Activated CD8-positive, alpha-beta memory T cell treated with anti-CD3 and anti-CD28 coated beads for 1 hour (primary cell): ENCODE data around the gene SLC50A1.

Experiments
- DNase-seq, 2 donors: peaks; one replicate each; pipeline ENCODE4 v3.0.0-alpha.2; 2020; ENCODE audit warnings: low read depth in 1 of 2; ENCODE audit errors: extremely low read depth in 1 of 2

Gene SLC50A1

DNA sequence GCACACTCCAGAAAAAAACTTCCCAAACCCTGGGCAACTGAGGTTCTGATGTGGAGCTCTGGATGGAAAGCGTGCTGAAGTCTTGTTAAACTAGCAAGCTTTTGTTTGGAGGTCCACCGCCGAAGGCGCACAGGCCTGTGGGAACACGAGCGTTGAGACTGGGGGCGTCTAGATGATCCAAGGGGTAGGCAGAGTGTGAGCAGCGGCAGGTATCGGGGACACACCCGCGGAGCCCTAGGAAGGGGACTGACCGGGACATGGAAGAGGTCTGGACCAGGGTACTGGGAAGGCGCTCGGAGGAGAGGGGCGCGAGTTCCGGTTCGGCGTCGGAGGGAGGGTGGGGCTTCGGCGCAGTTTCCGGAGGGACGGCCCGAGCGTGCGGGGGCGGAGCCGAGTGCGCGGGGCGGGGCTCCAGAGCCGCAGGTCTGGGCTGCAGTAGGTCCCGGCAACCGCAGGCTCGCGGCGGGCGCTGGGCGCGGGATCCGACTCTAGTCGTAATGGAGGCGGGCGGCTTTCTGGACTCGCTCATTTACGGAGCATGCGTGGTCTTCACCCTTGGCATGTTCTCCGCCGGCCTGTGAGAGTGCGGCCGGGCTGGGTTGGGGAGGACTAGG lies at the start of gene SLC50A1:
TSS of gene SLC50A1 (plus strand) at position 438 of the 614 bp plus-strand sequence. CDS start at position 498, 60 bp downstream.
- peak; percentile 70 to 89 for DNase-seq

DNA sequence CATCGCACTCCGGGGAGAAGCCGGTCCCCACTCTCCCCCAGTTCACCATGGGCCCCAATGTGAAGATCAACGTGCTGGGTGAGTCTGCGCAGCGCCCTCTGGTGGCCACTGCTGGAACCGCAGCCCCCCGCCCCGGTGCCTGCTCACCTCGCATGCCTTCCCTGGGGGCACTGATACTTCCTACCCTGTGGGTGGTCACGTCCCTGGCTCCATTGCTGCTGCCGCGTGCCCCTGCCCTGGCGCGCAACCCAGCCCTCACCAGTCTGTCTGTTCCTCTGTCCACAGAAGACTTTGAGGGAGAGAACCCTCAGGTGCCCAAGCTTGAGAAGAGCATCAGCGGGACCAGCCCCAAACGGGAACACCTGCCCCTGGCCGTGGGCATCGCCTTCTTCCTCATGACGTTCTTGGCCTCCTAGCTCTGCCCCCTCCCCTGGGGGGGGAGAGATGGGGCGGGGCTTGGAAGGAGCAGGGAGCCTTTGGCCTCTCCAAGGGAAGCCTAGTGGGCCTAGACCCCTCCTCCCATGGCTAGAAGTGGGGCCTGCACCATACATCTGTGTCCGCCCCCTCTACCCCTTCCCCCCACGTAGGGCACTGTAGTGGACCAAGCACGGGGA lies 49.4 kb upstream of the SLC50A1 start:
- peak; percentile 49 to 70 for DNase-seq

- no peak for DNase-seq
Measured at GRCh38 chr1:155086856-155087535, 48.7 kb upstream of the SLC50A1 start.

DNA sequence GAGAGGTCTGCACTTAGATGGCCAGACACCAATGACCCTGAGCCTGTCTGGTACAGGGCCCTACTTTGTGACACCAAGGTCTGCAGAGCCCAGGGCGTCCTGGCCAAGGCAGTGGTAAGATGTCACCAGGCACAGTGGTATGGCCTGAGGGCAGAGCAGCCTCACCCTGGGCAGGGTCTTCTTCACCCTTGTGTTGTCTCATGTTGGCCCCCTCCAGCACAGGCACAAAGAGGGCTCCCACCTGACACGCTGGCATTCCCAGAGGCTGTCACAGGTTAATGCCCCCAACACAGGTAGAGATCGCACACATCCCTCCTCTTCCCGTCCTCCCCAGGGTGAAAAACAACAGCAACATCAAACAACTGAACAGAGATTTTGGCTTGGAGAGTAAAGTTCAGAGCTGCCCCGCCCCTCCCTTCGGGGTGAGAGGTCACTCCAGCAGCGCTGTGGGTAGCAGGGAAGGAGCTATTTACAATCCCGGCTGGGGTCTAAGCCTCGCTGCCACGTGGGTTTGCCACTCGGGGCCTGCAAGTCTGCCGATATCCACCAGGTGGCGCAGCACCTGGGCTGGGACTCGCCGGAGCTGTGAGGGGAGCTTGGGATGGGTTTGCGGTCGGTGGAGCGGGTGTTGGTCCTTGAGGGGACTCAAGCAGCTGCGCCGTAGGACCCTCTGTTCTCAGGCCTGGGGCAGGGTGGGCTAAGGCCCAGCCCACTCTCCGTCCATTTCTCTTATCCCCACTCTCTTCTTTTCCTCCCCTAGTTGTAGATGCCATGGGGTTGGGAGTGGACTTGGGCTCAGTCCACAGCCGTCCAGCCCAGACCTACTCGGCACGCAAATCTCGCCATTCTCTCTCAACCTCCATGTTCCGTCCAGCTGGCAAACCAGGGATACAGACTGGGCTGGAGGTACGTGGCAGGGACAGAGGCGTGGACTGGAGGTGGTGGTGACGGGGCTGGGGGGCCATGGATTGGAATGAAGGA lies 44.3 kb upstream of the SLC50A1 start:
- DNase-seq = peak; percentile 34 to 68

GRCh38 chr1:155092131-155092530 lies 43.5 kb upstream of the SLC50A1 start:
- no peak for DNase-seq

DNA sequence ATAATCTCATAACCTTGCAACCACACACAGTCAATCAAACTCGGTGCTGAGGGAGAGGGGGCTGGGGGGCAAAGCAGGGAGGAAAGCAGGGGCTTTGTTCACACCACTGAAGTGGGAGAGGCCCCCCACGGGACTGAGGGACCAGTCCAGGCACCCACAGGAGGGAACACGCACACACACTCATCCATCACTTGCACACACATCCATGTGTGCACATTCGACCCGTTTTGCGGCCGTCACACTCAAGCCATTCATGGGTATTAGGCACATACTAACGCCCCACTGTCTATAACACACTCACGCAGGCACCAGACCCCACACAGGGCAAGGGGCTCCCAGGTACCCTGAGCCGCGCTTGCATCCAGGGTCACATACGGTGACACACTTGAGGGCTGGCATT lies 43.0 kb upstream of the SLC50A1 start:
- DNase-seq = no peak

DNA sequence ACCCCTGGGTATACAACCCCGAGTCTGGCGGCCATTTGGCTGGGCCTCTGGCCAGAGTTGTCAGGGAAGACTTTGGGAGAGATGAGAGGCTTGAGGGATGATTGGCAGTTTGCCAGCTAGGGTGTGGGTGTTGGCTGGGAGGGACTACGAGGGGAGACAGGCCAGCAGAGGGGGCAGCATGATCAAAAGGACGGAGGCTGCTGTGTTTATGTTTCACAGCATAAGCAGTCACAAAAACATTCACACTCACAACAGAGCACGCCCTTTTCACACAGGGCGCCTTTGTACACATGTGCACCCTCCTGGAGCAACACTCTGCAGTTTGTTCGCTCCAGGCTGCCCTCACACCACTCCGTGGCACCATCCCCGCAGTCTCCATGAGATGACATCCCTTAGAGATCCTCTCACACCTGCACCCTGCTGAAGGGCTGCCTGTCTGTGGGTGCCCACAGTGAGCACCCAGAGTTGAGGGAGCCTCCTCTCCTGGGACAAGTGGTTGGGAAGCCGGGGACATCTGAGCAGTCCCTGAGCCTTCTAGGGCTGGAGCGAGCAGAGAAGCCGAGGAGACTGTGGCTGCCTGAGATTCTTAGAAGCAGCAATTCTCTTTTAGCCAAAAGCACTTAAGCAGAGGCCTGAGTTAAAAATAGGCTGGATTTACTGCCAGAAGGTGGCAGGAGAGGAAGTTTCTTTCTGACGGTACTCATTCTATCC lies 41.6 kb upstream of the SLC50A1 start:
- no peak for DNase-seq

- no peak for DNase-seq
Measured at GRCh38 chr1:155094622-155094948, 41.1 kb upstream of the SLC50A1 start.

- DNase-seq = no peak
Measured at GRCh38 chr1:155099331-155099730, 36.3 kb upstream of the SLC50A1 start.

DNA sequence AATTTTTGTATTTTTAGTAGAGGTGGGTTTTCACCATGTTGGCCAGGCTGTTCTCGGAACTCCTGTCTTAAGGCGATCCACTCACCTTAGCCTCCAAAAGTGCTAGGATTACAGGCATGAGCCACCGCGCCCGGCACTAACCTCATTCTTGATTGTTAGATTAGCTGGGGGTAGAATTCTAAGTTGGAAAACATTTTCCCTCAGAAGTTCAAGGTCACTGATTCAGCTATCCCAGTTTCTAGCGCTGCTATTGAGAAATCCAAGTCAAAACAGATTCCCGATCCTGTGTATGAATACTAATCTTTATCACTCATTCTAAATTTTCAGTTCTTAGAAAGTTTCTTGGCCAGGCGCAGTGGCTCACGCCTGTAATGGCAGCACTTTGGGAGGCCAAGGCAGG lies 32.3 kb upstream of the SLC50A1 start:
- DNase-seq = no peak

- DNase-seq = no peak
Measured at GRCh38 chr1:155104605-155105534, 30.8 kb upstream of the SLC50A1 start.

- no peak for DNase-seq
Measured at GRCh38 chr1:155105604-155106011, 30.0 kb upstream of the SLC50A1 start.

DNA sequence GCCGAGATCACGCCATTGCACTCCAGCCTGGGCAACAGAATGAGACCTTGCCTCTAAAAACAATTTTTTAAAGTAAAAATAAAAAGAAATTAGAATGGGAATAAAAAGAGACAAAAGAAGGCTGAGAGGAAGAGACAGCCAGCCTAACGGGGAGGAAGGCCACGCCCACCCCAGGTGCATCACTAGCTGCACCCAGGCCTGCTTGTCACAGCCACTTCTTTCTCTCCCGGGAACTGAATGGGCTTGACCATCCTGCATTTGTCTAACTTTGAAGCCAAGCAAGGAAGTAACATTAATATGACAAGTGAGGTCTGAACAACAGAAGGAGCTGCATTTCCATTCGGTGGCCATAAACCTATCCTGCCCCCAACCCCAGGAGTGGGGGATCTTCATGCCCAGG lies 28.8 kb upstream of the SLC50A1 start:
- DNase-seq = no peak

- DNase-seq = no peak
Measured at GRCh38 chr1:155107309-155108264, 28.1 kb upstream of the SLC50A1 start.

DNA sequence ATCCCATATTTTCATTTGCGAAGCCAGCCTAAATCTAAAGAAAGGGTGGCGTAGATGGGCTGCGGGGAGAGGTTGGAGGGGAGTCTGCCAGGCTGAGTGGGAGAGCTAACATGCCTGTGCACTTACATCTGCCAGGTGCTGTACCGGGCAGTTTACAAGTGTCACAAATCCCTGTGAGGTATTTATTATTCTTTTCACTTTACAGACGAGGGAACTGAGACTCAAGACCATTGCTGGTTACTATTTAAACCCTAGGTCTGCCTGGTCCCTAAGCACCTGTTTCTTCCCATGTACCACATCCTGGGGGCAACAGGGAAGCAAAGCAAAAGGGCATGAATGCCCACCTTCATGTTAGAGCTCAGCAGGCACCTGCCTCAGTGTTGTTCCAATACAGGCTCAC lies 27.4 kb upstream of the SLC50A1 start:
- DNase-seq = no peak

DNA sequence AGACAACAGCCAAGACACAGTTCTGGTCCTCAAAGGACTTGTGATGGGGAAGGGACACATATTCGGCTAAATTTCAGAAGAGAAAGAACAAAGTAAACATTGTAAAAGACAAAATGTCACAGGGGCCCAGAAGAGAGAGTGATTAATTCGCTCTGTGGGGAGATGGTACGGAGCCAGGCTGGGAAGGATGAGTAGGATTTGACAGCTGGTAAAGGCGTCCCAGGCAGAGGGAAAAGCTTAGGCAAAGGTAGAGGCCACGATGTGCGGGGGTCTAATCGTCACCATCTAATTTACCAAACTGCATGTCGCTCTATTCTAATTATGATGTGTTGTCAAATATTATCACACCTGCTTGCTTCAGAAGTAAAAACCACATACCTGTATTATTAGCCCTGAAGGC lies 25.3 kb upstream of the SLC50A1 start:
- DNase-seq = no peak

GRCh38 chr1:155110826-155111225 lies 24.8 kb upstream of the SLC50A1 start:
- DNase-seq = no peak

DNA sequence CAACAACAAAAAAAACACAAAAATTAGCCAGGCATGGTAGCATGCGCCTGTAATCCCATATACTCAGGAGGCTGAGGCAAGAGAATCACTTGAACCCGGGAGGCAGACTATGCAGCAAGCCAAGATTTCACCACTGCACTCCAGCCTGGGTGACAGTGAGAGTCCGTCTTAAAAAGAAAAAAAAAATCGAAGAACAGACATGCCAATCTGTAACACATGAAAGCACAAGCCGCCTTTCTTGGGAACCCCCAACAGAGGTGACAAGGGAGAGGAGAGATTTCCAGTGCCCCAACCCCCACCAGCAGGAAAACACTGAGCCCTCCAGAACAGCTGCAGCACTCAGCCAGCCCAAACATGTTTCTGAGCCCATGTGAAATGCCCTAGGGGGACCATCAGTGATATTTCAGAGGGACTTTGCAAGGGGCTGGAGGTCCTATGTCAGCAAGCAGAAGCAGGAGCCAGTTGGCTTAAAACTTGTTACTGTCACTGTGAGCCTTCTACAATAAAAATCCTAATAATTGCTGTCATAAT lies 22.1 kb upstream of the SLC50A1 start:
- DNase-seq = no peak
